GM12878 (cell line): ENCODE results near the gene COX18. TPM values are rescaled to one million over a fixed set of nuclear protein-coding genes. Genes with fewer than 3 reads are reported as not detected.
A peak's percentile ranks its signal among the peaks of the same experiment; 100 is the strongest.

Source experiments
- ATF3 ChIP-seq: IDR thresholded peaks from 2 replicates; pipeline ENCODE4 v1.6.1; 2011; ENCODE audit warnings: low read depth, mild to moderate bottlenecking, low read length, moderate library complexity, borderline replicate concordance; ENCODE audit errors: extremely low read depth
- BACH1 ChIP-seq: fragments of 450-650 bp; IDR thresholded peaks from 2 replicates; pipeline ENCODE4 v1.6.1; 2017; ENCODE audit warnings: mild to moderate bottlenecking, borderline replicate concordance
- BHLHE40 ChIP-seq, 2 experiments: fragments of 450-650 bp in 1 of 2; IDR thresholded peaks; 2 replicates each; pipeline ENCODE4 v1.6.1; 2011 to 2017; ENCODE audit warnings: low read depth in 2 of 2, borderline replicate concordance in 1 of 2, improper control_type of control experiment in 1 of 2, low read length in 1 of 2, mild to moderate bottlenecking in 1 of 2
- CUX1 ChIP-seq: IDR thresholded peaks from 2 replicates; pipeline ENCODE4 v1.6.1; 2012; ENCODE audit warnings: improper control_type of control experiment, low read depth, low read length; ENCODE audit not compliant: insufficient replicate concordance
- EP300 ChIP-seq, 2 experiments: fragments of 150-350 bp in 1 of 2; IDR thresholded peaks; 2 replicates each; pipeline ENCODE4 v1.6.1; 2011 to 2012; ENCODE audit warnings: low read depth in 2 of 2, low read length in 2 of 2, borderline replicate concordance in 1 of 2, improper control_type of control experiment in 1 of 2, inconsistent platforms in 1 of 2; ENCODE audit not compliant: control insufficient read depth in 1 of 2
- HCFC1 ChIP-seq: fragments of 150-350 bp; IDR thresholded peaks from 2 replicates; pipeline ENCODE4 v1.6.1; 2014; ENCODE audit warnings: low read length
- HDAC2 ChIP-seq: fragments of 200-600 bp; sonication (generic); IDR thresholded peaks from 2 replicates; pipeline ENCODE4 v1.6.1; 2017
- IKZF1 ChIP-seq: fragments of 450-650 bp; conservative IDR thresholded peaks from 2 replicates; pipeline ENCODE4 v1.6.1; 2017; ENCODE audit warnings: antibody characterized with exemption, mild to moderate bottlenecking
- IRF3 ChIP-seq: fragments of 450-650 bp; IDR thresholded peaks from 2 replicates; pipeline ENCODE4 v1.6.1; 2014; ENCODE audit warnings: mild to moderate bottlenecking
- JUND ChIP-seq: IDR thresholded peaks from 2 replicates; pipeline ENCODE4 v1.6.1; 2012; ENCODE audit warnings: low read depth, mild to moderate bottlenecking, low read length, improper control_type of control experiment, moderate library complexity
- MYB ChIP-seq: fragments of 150-350 bp; IDR thresholded peaks from 2 replicates; pipeline ENCODE4 v1.6.1; 2014; ENCODE audit warnings: mild to moderate bottlenecking, low read depth, low read length, borderline replicate concordance
- NKRF ChIP-seq: fragments of 450-650 bp; conservative IDR thresholded peaks from 2 replicates; pipeline ENCODE4 v1.6.1; 2017; ENCODE audit warnings: mild to moderate bottlenecking, moderate library complexity
- PAX5 ChIP-seq: IDR thresholded peaks from 2 replicates; pipeline ENCODE4 v1.6.1; 2011; ENCODE audit warnings: low read depth, low read length, borderline replicate concordance
- PAX8 ChIP-seq: fragments of 450-650 bp; IDR thresholded peaks from 2 replicates; pipeline ENCODE4 v1.6.1; 2017; ENCODE audit warnings: mild to moderate bottlenecking, moderate library complexity
- RAD21 ChIP-seq: IDR thresholded peaks from 2 replicates; pipeline ENCODE4 v1.6.1; 2011; ENCODE audit warnings: mild to moderate bottlenecking, low read depth, low read length, moderate library complexity; ENCODE audit not compliant: insufficient read depth
- RELA ChIP-seq: fragments of 450-650 bp; IDR thresholded peaks from 2 replicates; pipeline ENCODE4 v1.8.0; 2014; ENCODE audit warnings: borderline replicate concordance; ENCODE audit not compliant: partially characterized antibody
- SRF ChIP-seq, 2 experiments: IDR thresholded peaks; 2 replicates each; pipeline ENCODE4 v1.6.1; 2011; ENCODE audit warnings: low read depth in 2 of 2, low read length in 2 of 2, mild to moderate bottlenecking in 1 of 2, moderate library complexity in 1 of 2
- SUZ12 ChIP-seq: fragments of 200-600 bp; sonication (generic); IDR thresholded peaks from one replicate; pipeline ENCODE4 v1.6.1; 2018; ENCODE audit warnings: antibody characterized with exemption, mild to moderate bottlenecking; ENCODE audit not compliant: unreplicated experiment
- TAF1 ChIP-seq: IDR thresholded peaks from 2 replicates; pipeline ENCODE4 v1.6.1; 2011; ENCODE audit warnings: mild to moderate bottlenecking, low read depth, low read length, borderline replicate concordance
- TARDBP ChIP-seq: IDR thresholded peaks from 2 replicates; pipeline ENCODE4 v1.6.1; 2016; ENCODE audit warnings: borderline replicate concordance
- polyA plus RNA-seq, 11 experiments: library from polyadenylated mRNA; depleted of rRNA in 4 of 11; unstranded in 6 of 11; stranded (reverse) in 5 of 11; fragments of >200 nt; fragmentation: Nextera tagmentation in 4 of 11; fragmentation: Illumina TruSeq in 1 of 11; extraction: Ambion mirVana in 4 of 11; extraction: Trizol in 1 of 11; gene quantifications; 1 replicate in 1 of 11; 2 replicates in 10 of 11; pipeline versions ENCODE4 v1.2.1 to v1.2.3, GENCODE V29; 2011 to 2016; ENCODE audit warnings: inconsistent platforms in 2 of 11, missing spikeins in 2 of 11, low read depth in 1 of 11
- total RNA-seq, 4 experiments: library from RNA; depleted of rRNA in 3 of 4; stranded (reverse); fragments of >200 nt in 3 of 4; fragmentation: Illumina TruSeq in 1 of 4; extraction: Trizol in 1 of 4; gene quantifications; 2 replicates each; pipeline versions ENCODE4 v1.2.1 to v1.2.3, GENCODE V29; 2013 to 2021

Gene COX18
- total and polyA plus RNA-seq, 10 of the 15 experiments (the other 5 are each of a cell fraction or from before 2014, with no cell fraction given): 7.2 to 36.4 (median 17.7) TPM

- TF ChIP-seq JUND: peak; percentile 62; the same call in 1 of the 2 replicates
- no peak for TF ChIP-seq TARDBP
- TF ChIP-seq NKRF: peak; percentile 92
- TF ChIP-seq IRF3: 0 out of 2 replicates have a peak, but pooled peaks have one; percentile 32
- peak; percentile 60 for TF ChIP-seq BACH1
- TF ChIP-seq SRF (IDR thresholded peaks at IDR 0.05; ENCODE audit: low read depth in 2 of 2, low read length in 2 of 2): peak in 1 of 2 experiments; percentile 76; a peak in 1 of 4 replicates
- TF ChIP-seq HCFC1: peak; percentile 70
- TF ChIP-seq TAF1: peak; percentile 66
- peak; percentile 97 for TF ChIP-seq IKZF1
- no peak for TF ChIP-seq PAX8
- TF ChIP-seq RELA: peak; percentile 93
- TF ChIP-seq ATF3: peak; percentile 65; the same call in 1 of the 2 replicates
- TF ChIP-seq CUX1: no peak
- TF ChIP-seq SUZ12: no peak
- TF ChIP-seq RAD21: no peak
- TF ChIP-seq EP300 (IDR thresholded peaks at IDR 0.05; ENCODE audit: borderline replicate concordance in 1 of 2, control insufficient read depth in 1 of 2, low read depth in 2 of 2, low read length in 2 of 2): peak in 1 of 2 experiments; percentile 41; a peak in 1 of 4 replicates
- peak; percentile 57; the same call in 1 of the 2 replicates for TF ChIP-seq PAX5
- TF ChIP-seq BHLHE40 (IDR thresholded peaks at IDR 0.05; ENCODE audit: borderline replicate concordance in 1 of 2, low read depth in 2 of 2, low read length in 1 of 2): peak in 1 of 2 experiments; percentile 70; a peak in 3 of 4 replicates
- no peak for TF ChIP-seq HDAC2
- TF ChIP-seq MYB: 0 out of 2 replicates have a peak, but pooled peaks have one; percentile 27
Measured at GRCh38 chr4:73069338-73070073, at the start of gene COX18 (continued).
